ENCODE results near the gene AFF3. TPM values are rescaled to one million over a fixed set of nuclear protein-coding genes. Genes with fewer than 3 reads are reported as not detected.

AFF3 gene
- total and polyA plus RNA-seq, 12 donors: 0.39 to 16.9 (median 7.0) TPM

- DNase-seq: no peak
- no peak for ATAC-seq
- H3K27me3 ChIP-seq: no peaks in the 10 kb centered on the region
- 93% methylated on average over 4 of the region's 4 CpGs for WGBS, 2 donors
- peaks cover 0 to 7% (median 0%) of the 10 kb centered on the region in 11 donors for H3K9me3 ChIP-seq
- TF ChIP-seq, protein P1, sequence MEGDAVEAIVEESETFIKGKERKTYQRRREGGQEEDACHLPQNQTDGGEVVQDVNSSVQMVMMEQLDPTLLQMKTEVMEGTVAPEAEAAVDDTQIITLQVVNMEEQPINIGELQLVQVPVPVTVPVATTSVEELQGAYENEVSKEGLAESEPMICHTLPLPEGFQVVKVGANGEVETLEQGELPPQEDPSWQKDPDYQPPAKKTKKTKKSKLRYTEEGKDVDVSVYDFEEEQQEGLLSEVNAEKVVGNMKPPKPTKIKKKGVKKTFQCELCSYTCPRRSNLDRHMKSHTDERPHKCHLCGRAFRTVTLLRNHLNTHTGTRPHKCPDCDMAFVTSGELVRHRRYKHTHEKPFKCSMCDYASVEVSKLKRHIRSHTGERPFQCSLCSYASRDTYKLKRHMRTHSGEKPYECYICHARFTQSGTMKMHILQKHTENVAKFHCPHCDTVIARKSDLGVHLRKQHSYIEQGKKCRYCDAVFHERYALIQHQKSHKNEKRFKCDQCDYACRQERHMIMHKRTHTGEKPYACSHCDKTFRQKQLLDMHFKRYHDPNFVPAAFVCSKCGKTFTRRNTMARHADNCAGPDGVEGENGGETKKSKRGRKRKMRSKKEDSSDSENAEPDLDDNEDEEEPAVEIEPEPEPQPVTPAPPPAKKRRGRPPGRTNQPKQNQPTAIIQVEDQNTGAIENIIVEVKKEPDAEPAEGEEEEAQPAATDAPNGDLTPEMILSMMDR (IDR thresholded peaks at IDR 0.05): no peak
- H3K27ac ChIP-seq: no peak overlapping the region
- H3K4me1 ChIP-seq: peaks cover 0 to 34% (median 15%) of the 10 kb centered on the region in 9 donors
- H3K4me3 ChIP-seq: no peak overlapping the region
- intact Hi-C loops (cut with DNase I): no loop called here
- no peaks in the 10 kb centered on the region for H3K36me3 ChIP-seq
Measured at GRCh38 chr2:99860720-99861375, 281.5 kb downstream of the AFF3 start.

- TF ChIP-seq, protein P1 (IDR thresholded peaks at IDR 0.05): no peak
- Histone ChIP-seq H3K4me3 (no peak overlapping the region), H3K4me1 (peaks cover 0 to 21% (median 0%) of the 10 kb centered on the region in 9 donors), H3K27ac (no peak overlapping the region), H3K27me3 (no peaks in the 10 kb centered on the region), H3K36me3 (no peaks in the 10 kb centered on the region), H3K9me3 (peaks cover 0 to 12% (median 0%) of the 10 kb centered on the region in 11 donors)
- DNase-seq: no peak
- ATAC-seq: no peak
- intact Hi-C loops (cut with DNase I): no loop called here
- WGBS, 2 donors: 95% methylated on average over 6 of the region's 6 CpGs
Measured at GRCh38 chr2:99858951-99859596, 283.3 kb downstream of the AFF3 start.

DNA sequence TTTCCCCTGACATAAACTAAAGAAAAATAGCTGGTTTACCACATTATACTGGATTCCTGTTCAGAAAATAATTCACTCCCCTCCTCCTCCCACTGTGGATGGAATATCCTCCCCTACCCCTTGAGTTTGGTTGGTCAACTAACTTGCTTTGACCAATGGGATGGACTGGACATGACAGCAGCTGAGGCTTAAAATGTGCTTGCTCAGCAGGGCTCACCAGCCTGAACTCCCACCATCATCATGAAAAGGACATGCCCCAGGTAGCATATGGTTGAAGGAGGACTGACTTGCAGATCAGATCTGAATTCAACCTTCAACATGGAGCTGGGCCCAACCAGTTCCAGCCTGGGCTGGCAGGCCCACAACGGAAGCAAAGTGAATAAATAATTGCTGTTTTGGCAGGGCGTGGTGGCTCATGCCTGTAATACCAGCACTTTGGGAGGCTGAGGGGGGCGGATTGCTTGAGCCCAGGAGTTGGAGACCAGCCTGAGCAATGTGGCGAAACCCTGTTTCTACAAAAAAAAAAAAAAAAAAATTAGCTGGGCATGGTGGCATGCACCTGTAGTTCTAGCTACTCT, 284.4 kb downstream of the AFF3 start:
- DNase-seq (no peak), ATAC-seq (no peak)
- H3K4me1 ChIP-seq: peaks cover 0 to 19% (median 0%) of the 10 kb centered on the region in 9 donors
- H3K27ac ChIP-seq: no peak overlapping the region
- intact Hi-C loops (cut with DNase I): no loop called here
- TF ChIP-seq, protein P1 (IDR thresholded peaks at IDR 0.05): no peak
- no peaks in the 10 kb centered on the region for H3K36me3 ChIP-seq
- H3K27me3 ChIP-seq: no peaks in the 10 kb centered on the region
- no peak overlapping the region for H3K4me3 ChIP-seq
- peaks cover 0 to 12% (median 0%) of the 10 kb centered on the region in 11 donors for H3K9me3 ChIP-seq
- 97% methylated on average over 4 of the region's 4 CpGs for whole genome bisulfite sequencing, 2 donors

- Histone ChIP-seq H3K4me3 (no peak overlapping the region), H3K27me3 (no peaks in the 10 kb centered on the region), H3K36me3 (no peaks in the 10 kb centered on the region), H3K27ac (no peak overlapping the region), H3K4me1 (peaks cover 0 to 13% (median 0%) of the 10 kb centered on the region in 9 donors), H3K9me3 (peaks cover 0 to 12% (median 0%) of the 10 kb centered on the region in 11 donors)
- ATAC-seq (no peak), DNase-seq (no peak)
- TF ChIP-seq, protein P1 (IDR thresholded peaks at IDR 0.05): no peak
- intact Hi-C loops (cut with DNase I): no loop called here
- 94 to 96% methylated on average over 1 of the region's 1 CpG for WGBS, 2 donors
Measured at GRCh38 chr2:99857372-99857771, 285.0 kb downstream of the AFF3 start.
